Measurements from ENCODE around the gene BMERB1. TPM values are rescaled to one million over a fixed set of nuclear protein-coding genes. Genes with fewer than 3 reads are reported as not detected.
A peak's percentile ranks its signal among the peaks of the same experiment; 100 is the strongest.
"Not testable (repeated sequence)": the region's sequence is repeated elsewhere in the genome, so short reads cannot be mapped to it uniquely, and the experiment has no call there.

The BMERB1 gene
- total and polyA plus RNA-seq, 9 of the 15 experiments (the other 6 are each of a cell fraction or from before 2014, with no cell fraction given), result 0.29 to 2.9 (median 0.94) TPM

- 76% methylated on average over 11 of the region's 13 CpGs for WGBS (ENCODE audit: insufficient coverage, low coverage, missing lambda C conversion rate)
- CTCF ChIA-PET (ENCODE audit: low intra/inter-chr PET ratio); H3K9ac ChIP-seq (ENCODE audit: insufficient read depth in 1 of 2, low read depth in 2 of 2, low read length in 2 of 2); H3K9me1 ChIP-seq (ENCODE audit: control insufficient read depth, insufficient read depth, low read length); FAIRE-seq; H2AFZ ChIP-seq (ENCODE audit: low read depth, low read length); H3K4me3 ChIP-seq; H3K27me3 ChIP-seq (ENCODE audit: control insufficient read depth in 2 of 2, insufficient read depth in 2 of 2, low read length in 2 of 2); H3K9me3 ChIP-seq (replicated peaks; ENCODE audit: control insufficient read depth, insufficient read depth, low read depth, low read length); in situ Hi-C loops (cut with MboI); H3K4me2 ChIP-seq (ENCODE audit: insufficient read depth, low read length); H3K79me2 ChIP-seq (ENCODE audit: control insufficient read depth, insufficient read depth, low read length); intact Hi-C loops (cut with micrococcal nuclease); H3K36me3 ChIP-seq (ENCODE audit: control insufficient read depth, insufficient read depth, low read length); H3K27ac ChIP-seq (ENCODE audit: extremely low read depth, low read depth, low read length); BruUV-seq (replicated peaks); ATAC-seq; DNase-seq (ENCODE audit: extremely low read depth in 1 of 4, low spot score in 3 of 4); H4K20me1 ChIP-seq (replicated peaks; ENCODE audit: control insufficient read depth, insufficient read depth, low read length); TF ChIP-seq ATF3 (CRISPR knock-in tag; conservative IDR thresholded peaks at IDR 0.05): not testable (repeated sequence)
- TF ChIP-seq ATF3 (IDR thresholded peaks at IDR 0.05), result peak; percentile 27; the same call in 1 of the 2 replicates
- peaks cover 10 to 16% of the 10 kb centered on the region in 2 experiments for H3K4me1 ChIP-seq (replicated peaks in 1 of 2; ENCODE audit: control insufficient read depth in 2 of 2, insufficient read depth in 2 of 2, low read length in 2 of 2)
- POLR2A ChIA-PET, result interaction anchor here (0.8 to 1.3 kb wide), 3 partner anchors 9 to 58 kb away, joined by 3 to 4 read pairs (median 4); no protein-coding TSS in a partner anchor
These were observed 112.8 kb downstream of the BMERB1 start for GRCh38 chr16:15547072-15547767.

- no peak for ATAC-seq
- no peaks in the 10 kb centered on the region for H3K9me1 ChIP-seq (ENCODE audit: control insufficient read depth, insufficient read depth, low read length)
- peaks cover 5% of the 10 kb centered on the region; the same call in 1 of the 2 replicates for H3K9me3 ChIP-seq (replicated peaks; ENCODE audit: control insufficient read depth, insufficient read depth, low read depth, low read length)
- no peak for DNase-seq (ENCODE audit: extremely low read depth in 1 of 4, low spot score in 3 of 4)
- CTCF ChIA-PET (ENCODE audit: low intra/inter-chr PET ratio), result no interaction called here
- no peaks in the 10 kb centered on the region for H3K36me3 ChIP-seq (ENCODE audit: control insufficient read depth, insufficient read depth, low read length)
- no peaks in the 10 kb centered on the region for H4K20me1 ChIP-seq (replicated peaks; ENCODE audit: control insufficient read depth, insufficient read depth, low read length)
- TF ChIP-seq POU5F1 (IDR thresholded peaks at IDR 0.05; ENCODE audit: borderline replicate concordance, low read depth, low read length, partially characterized antibody), result no peak
- peak; percentile 58 for TF ChIP-seq ZFP36 (IDR thresholded peaks at IDR 0.05; ENCODE audit: low read depth, low read length, partially characterized antibody)
- TF ChIP-seq RBM25 (IDR thresholded peaks at IDR 0.05; ENCODE audit: low read depth, low read length, severe bottlenecking), result peak; percentile 19
- POLR2A ChIA-PET, result interaction anchor here (0.6 to 0.8 kb wide), 2 partner anchors 41 to 58 kb away, joined by 3 read pairs; no protein-coding TSS in a partner anchor
- no peaks in the 10 kb centered on the region for H3K79me2 ChIP-seq (ENCODE audit: control insufficient read depth, insufficient read depth, low read length)
- in situ Hi-C loops (cut with MboI), result no loop called here
- no peak overlapping the region for H3K4me3 ChIP-seq
- H3K4me1 ChIP-seq (replicated peaks in 1 of 2; ENCODE audit: control insufficient read depth in 2 of 2, insufficient read depth in 2 of 2, low read length in 2 of 2), result peaks cover 10 to 16% of the 10 kb centered on the region in 2 experiments
- no peak overlapping the region for H2AFZ ChIP-seq (ENCODE audit: low read depth, low read length)
- no peaks in the 10 kb centered on the region for H3K27me3 ChIP-seq (ENCODE audit: control insufficient read depth in 2 of 2, insufficient read depth in 2 of 2, low read length in 2 of 2)
- intact Hi-C loops (cut with micrococcal nuclease), result no loop called here
- H3K27ac ChIP-seq (ENCODE audit: extremely low read depth, low read depth, low read length), result no peak overlapping the region
- FAIRE-seq, result no peak
- H3K9ac ChIP-seq (ENCODE audit: insufficient read depth in 1 of 2, low read depth in 2 of 2, low read length in 2 of 2), result no peak overlapping the region
- BruUV-seq (replicated peaks), result no TSS peak
- H3K4me2 ChIP-seq (ENCODE audit: insufficient read depth, low read length), result no peak overlapping the region
- WGBS (ENCODE audit: insufficient coverage, low coverage, missing lambda C conversion rate), result 85% methylated on average over 6 of the region's 6 CpGs
These were observed 113.3 kb downstream of the BMERB1 start for GRCh38 chr16:15547768-15548096.

Data from K562 (cell line).